Measurements from ENCODE around the gene SCFD2.

GRCh38 chr4:53021754-53022512, 343.9 kb downstream of the SCFD2 start:
- TF ChIP-seq JUND (IDR thresholded peaks at IDR 0.05; ENCODE audit: low read length) (no peak), MAX (IDR thresholded peaks at IDR 0.05) (no peak), CHD1 (IDR thresholded peaks at IDR 0.05; ENCODE audit: low read depth, low read length) (no peak), RAD21 (IDR thresholded peaks at IDR 0.05 in 1 of 2, conservative IDR thresholded peaks at IDR 0.05 in 1 of 2; ENCODE audit: low read depth in 2 of 2, low read length in 2 of 2) (no peak), EP300 (IDR thresholded peaks at IDR 0.05; ENCODE audit: borderline replicate concordance in 1 of 2, low read depth in 2 of 2, low read length in 2 of 2) (no peak), BACH1 (IDR thresholded peaks at IDR 0.05; ENCODE audit: low read length) (no peak), NRF1 (IDR thresholded peaks at IDR 0.05; ENCODE audit: low read depth, low read length) (no peak)

Data from H1 (cell line).